HL-60 (cell line): ENCODE results near the gene PNCK.

ENCODE experiments used
- CTCF ChIP-seq: IDR thresholded peaks from one replicate; pipeline ENCODE4 v1.5.1; 2011; ENCODE audit warnings: low read length, control low read depth, inconsistent platforms; ENCODE audit not compliant: insufficient read depth
- GABPA ChIP-seq: IDR thresholded peaks from 2 replicates; pipeline ENCODE4 v1.6.1; 2012; ENCODE audit warnings: low read depth
- POLR2AphosphoS5 ChIP-seq: IDR thresholded peaks from 2 replicates; pipeline ENCODE4 v1.6.1; 2012; ENCODE audit warnings: low read depth

GRCh38 chrX:153672531-153673427 lies 834 bp downstream of the PNCK start:
- no peak for TF ChIP-seq CTCF
- no peak for TF ChIP-seq GABPA
- no peak for TF ChIP-seq POLR2AphosphoS5
